GM21526 (cell line): ENCODE measurements around the gene EMID1.

Source experiments
- ATAC-seq: cut with Tn5 transposase; IDR thresholded peaks from one replicate; pipeline ENCODE4 v1.9.1; 2021; ENCODE audit warnings: moderate library complexity; ENCODE audit not compliant: unreplicated experiment, low FRiP score

The EMID1 gene

DNA sequence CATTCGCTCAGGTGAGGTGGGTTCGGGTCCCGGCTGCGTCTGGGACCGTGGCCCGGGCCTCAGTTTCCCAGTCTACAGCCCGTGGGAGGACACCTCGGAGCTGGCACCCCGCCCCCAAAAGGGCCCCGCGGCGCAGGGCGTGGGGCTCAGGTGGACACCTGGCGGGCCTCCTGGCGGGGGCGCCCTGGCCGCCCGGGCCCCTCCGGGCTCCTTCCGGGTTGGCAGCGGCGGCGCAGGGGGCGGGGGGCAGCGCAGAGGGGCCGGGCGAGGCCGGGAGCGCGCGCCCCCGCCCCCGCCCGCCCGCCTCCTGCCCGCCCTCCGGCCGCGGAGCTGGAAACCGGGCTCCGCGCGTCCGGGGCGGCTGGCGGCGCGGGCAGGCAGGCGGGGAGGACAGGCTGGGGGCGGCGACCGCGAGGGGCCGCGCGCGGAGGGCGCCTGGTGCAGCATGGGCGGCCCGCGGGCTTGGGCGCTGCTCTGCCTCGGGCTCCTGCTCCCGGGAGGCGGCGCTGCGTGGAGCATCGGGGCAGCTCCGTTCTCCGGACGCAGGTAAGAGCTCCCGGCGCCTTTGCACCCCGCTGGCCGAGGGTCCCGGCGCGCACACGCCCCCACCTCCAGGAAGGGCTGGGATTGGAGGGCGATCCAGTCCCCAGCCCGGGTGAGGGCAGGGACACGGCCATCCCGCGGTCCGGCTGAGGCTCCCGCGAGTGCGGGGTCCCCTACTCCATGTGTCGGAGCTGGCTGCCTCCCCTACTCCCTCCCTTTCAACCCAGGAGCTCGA is at the start of gene EMID1:
TSS of gene EMID1 (plus strand) at position 303 of the 778 bp plus-strand sequence. CDS start at position 446, 143 bp downstream.
- ATAC-seq: no peak

DNA sequence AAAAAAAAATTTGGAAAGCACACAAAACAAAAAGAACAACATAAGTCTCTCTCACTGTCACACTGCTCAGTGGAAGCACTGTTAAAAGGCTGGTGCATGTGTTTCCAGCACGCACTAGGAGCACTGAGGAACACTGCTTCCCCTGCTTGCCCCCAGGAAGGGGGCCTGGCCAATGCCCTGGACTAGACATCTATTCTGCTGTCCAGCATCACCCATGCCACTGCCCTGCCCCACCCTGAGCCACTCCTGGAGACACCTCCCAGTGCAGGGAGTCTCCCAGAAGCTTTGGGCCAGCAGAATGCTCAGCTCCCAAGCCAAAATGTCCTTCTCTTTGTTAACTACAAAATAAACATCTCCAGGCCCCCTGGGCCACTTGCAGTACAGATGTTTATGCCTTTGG is 49.7 kb upstream of the EMID1 start:
- no peak for ATAC-seq

DNA sequence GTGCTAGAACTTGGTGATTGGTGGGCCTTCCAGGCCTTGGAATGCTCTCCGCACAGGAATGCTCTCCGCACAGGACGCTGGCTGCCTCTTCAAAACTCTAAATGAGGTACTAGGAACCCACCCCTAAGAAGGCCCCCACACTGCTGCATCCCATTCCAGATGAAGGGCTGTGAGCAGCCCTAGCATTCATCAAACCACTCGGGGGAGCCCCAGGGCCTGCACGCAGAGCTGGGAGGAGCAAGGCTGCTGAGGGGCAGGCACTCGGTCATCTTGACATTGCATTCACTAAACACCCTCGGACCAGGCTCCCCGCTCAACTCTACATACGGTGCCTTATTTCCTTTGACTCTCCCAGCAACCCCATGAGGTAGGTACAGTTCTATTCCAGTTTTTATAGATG is 49.2 kb upstream of the EMID1 start:
- ATAC-seq: no peak

DNA sequence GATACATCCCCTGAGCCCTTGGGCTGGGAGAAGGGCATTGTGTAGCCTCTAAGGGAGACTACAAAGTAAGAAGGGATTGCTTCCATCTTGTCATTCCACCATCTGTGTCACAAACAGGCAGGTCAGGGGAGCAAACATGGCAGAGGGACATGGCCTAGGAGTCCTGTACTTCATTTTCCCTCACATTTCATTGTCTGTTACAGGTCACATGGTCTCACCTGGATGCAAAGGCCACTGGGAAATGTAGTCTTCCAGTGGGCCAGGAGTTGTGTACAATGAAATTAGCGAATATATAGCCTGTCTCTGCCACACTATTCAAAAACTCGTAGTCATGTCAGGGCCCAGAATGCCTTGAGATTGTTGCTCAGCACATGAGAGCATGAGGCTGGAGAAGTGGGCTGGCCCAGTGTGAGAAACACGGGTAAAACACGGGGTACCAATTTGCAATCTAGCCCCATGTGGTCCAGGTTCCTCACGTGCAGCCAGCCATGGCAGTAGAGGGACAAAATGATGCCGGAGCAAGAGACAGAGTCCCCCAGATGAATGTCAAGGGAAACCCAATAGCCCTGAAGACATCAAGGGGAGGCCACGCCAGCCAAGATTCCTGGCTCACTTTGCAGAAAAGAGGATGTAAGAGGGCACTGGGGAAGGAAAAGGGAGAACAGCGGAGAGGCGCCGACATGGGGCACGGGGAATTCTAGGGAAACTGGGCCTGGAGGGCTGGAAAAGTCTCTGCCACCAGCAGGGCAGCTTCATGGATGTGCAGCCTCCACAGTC is 47.7 kb upstream of the EMID1 start:
- ATAC-seq: no peak

DNA sequence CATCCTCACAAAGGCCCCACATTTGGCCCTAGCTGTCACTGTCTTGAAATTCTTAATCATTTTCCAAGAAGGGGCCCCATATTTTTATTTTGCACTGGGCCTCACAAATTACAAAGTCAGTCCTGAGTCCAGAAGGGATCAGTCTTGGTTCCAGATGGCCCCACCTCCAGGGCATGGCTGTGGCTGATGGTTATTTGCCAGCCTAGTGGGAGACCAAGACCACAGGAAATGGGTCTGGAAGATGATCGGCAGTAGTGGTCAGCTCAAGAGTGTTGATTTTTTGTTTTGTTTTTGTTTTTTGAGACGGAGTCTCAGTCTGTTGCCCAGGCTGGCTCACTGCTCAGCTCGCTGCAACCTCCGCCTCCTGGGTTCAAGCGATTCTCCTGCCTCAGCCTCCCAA is 47.1 kb upstream of the EMID1 start:
- no peak for ATAC-seq

DNA sequence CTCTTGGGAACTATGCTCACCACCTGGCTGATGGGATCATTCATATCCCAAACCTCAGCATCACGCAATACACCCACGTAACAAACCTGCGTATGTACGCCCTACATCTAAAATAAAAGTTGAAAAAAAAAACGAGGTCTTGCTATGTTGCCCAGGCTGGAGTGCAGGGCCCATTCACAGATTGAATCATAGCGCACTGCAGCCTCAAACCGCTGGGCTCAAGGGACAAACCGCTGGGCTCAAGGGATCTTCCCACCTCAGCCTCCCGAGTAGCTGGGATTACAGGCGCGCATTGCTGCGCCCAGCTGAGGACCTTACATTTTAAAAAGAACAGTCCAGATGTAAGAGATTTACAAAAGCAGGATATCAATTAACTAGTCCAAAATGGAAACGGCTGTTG is 41.9 kb upstream of the EMID1 start:
- no peak for ATAC-seq

DNA sequence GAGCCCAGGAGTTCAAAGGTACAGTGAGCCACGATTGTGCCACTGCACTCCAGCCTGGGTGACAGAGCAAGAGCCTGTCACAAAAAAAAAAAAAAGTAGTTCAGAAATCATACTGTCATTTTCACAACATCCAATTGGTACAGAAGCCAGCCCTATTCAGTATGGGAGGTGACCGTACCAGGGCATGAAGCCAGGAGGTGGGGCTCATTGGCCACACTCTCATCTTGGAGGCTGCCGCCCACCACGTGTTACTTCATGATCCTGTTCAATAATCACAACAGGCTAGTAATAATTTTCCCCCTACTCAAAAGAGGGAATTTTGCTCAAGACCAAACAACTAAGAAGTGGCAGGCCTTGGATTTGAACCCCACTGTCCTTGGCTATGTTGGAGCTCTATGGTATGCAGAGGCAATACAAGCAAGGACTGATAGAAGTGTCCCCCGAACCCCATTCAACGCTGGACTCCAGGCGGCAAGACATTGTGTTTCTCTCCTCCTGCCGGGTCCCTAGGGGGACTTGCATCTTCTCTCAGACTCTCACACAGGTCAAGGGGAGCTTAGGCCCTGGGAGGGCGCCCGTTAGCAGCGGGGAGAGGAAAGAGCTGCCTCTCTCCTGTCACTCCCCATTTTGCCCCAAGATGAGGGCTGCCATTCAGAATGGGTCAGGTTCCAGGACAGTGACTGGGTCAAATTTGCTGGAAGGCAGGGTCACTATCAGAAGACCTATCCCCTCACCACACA is 40.2 kb upstream of the EMID1 start:
- no peak for ATAC-seq

DNA sequence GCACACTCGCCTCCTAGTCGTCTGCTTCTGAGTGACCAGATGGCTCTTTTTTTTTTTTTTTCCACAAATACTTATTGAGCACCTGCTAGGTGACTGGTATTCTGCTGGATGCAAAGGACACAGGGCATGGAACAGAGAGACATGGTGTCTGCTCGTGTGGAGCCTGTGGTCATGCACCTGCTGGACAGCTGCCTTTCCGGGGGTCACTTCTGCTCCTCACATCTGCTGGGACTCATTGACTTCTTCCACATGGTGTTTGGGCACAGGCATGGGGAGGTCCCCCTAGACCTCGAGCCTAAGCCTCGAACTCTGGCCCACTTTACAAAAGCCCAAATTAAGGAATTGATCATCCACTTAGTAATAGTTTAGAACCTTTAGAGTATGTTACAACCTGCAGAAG is 39.5 kb upstream of the EMID1 start:
- no peak for ATAC-seq

DNA sequence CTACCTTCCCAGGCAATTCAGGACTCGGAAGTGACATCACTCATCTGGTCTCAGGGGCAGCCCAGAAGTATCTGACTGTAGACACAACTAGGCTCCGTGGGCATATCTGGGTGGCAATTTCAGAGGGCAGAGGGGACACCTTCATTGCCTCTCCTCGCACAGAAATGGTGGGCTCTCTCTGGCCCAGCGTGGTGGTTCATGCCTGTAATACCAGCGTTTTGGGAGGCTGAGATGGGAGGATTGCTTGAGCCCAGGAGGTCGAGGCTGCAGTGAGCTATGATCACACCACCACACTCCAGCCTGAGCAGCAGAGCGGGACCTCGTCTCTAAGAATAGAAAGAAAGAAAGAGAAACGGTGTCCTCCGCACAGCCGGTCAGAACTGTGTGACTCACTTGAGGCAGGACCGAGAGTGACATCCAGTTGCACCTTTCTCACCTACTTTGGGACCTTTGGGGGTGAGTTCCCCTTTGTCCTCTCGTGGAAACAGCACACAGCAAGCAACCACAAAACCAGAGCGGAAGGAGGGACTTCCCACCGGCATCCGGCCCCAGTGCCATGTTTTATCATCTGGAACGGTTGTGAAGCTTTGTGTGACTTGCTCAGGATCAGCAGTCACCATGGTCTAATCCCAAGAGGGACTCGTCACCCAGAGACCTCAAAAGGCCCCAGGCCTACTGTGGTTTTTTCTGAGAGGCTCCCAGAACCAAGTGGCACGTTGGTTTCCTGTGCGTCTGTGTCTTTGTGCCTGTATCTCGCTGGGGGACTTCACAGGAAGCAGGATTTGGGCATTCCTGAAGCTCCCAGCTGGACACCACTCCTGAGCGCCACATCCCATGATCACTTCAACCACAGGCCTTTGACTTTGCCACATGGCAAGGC is 38.4 kb upstream of the EMID1 start:
- peak; percentile 88 for ATAC-seq

DNA sequence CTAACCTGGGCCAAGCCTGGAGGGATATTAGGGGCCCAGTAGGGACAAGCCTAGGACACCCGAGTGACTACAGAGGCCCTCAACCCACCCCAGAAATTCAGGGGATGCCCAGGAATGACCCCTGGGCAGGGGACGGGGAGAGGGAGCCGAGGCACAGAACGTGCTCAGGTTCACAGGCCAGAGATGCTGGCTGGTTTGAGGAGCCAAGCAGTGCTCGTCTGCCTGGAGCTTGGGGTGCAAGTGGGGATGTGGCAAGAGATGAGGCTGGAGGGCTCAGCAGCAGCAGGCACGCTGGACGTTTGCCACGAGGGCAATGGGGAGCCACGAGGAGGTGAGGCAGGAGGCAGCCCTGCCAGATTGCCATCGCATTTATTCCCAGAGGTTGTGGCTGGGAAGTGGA is 34.0 kb upstream of the EMID1 start:
- no peak for ATAC-seq

DNA sequence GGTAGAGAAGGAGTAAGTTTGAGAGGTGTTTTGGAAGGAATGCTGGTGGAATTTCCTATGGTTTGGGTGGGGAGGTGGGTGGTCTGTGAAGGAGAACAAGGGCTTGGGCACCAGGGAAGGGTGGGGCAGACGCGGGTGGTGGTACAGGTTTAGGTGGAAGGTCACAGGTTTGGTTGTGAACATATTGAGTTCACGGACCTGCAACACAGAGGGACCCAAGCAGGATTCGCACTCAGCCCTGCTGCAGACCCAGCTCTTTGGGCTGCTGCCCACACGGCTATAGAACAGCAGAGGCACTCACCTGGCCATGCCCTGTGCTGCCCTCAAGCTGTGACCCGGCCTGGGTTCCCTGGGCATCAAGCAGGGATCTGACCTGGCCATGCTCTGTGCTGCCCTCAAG is 33.5 kb upstream of the EMID1 start:
- no peak for ATAC-seq

DNA sequence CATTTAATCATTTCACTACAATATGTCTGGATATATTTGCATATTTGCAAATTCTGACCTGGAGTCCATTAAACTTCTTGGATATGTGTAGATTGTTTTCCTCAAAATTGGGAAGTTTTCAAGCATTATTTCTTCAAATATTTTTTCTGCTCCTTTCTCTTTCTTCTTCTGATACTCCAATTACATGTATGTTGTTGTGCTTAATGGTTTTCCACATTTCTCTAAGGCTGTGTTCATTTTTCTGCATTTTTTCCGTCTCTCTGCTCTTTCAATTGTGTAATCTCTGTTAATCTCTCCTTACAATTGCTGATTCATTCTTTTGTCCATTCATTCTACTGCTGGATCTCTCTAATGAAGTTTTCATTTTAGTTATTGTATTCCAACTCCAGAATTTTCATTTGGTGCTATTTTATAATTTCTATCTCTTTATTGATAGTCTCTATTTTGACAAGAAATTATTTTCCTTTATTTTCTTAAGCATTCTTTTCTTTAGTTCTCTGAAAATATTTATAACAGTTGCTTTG is 30.3 kb upstream of the EMID1 start:
- ATAC-seq: no peak

DNA sequence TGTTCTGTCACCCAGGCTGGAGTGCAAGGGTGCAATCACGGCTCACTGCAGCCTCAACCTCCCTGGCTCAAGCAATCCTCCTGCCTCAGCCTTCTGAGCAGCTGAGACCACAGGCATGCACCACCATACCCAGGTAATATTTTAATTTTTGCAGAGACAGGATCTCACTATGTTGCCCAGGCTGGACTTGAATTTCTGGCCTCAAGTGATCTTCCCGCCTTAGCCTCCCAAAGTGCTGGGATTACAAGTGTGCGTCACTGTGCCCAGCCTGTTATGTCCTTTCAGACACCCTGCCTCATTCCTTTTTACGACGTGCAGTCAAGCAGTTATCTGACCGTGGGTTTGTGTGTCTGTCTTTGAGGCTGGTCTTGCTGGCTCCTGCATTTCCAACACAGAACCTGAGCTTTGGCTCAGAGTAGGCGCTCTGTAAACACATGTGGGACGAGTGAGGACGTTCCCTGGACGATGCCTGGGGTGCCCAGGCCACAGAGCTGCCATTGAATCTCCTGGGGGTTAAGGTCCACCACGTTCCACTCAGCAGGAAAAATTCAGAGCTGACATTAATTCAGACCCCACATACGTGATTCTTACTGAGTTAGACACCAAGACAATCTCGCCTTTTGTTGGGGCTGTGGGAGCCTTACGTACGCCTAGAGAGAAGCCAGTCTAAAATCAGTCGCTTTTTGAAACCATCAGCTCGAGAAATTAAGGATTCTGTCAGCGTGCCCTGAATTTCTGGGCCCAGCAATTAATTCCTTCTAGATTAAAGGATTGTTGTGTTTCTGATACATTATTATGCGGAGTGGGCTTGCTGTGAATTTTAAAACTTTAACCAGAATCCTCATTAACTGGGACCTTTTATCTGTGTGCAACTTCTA is 21.5 kb upstream of the EMID1 start:
- ATAC-seq: no peak

DNA sequence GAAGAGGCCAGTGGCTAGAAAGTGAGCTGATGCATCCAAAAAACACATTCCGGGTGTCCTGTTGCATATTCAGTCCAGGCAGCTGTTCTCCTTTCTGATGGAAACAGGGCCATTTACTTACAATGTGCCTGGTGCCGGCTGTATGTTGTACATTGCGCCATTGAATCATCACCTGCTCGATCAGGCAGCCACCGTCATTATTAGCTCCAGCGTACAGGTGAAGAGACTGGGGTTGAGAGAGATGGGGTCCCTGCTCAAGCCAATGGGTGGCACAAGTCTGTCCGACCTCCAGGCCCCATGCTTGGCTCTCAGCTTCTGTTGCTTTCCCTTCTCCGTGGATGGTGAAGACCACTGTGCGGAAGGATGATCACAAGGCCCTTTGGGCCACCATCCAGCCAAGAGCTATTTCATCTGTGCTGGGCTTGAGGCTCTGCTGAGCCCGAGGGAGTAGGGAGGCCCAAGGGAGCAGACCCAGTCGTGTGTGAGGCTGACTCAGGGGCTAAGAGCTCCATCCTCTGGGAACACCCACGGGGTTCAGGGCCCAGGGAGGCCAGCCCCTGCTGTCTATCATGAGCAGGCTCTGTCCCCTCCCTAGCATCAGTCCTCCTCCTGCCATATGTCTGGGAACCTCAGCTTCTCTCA is 20.7 kb upstream of the EMID1 start:
- ATAC-seq: no peak

DNA sequence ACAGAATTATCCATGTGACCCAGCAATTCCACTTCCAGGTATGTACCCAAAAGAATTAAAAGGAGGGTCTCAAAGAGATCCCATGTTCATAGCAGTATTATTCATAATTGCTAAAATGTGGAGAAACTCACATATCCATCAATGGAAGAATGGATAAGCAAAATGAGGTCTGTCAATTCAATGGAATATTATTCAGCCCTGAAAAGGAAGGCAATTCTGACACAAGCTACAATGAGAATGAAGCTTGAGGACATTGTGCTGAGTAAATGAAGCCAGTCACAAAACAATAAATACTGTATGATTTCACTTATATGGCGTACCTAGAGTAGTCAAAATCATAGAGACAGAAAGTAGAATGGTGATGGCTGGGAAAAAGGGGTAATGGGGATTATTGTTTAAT is 19.4 kb upstream of the EMID1 start:
- no peak for ATAC-seq

DNA sequence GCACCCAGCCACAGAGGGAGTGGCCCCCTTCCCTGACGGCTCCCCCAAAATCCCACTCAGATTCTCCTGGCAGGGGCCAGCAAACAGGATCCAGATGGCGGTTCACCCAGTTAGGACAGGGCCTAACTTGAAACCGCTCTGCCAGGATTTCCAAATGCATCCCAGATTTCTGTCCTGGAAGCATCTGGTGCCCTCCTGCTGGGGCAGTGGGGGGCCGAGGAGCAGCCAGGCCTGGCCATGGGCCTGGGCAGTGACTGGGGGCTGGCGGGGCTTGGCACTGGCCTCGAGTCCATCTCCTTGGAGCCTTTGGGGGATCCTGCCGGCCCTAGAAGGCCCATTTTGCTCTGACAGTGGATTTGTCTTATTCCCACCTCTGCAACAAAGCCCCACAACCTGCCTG is 17.9 kb upstream of the EMID1 start:
- ATAC-seq: no peak

DNA sequence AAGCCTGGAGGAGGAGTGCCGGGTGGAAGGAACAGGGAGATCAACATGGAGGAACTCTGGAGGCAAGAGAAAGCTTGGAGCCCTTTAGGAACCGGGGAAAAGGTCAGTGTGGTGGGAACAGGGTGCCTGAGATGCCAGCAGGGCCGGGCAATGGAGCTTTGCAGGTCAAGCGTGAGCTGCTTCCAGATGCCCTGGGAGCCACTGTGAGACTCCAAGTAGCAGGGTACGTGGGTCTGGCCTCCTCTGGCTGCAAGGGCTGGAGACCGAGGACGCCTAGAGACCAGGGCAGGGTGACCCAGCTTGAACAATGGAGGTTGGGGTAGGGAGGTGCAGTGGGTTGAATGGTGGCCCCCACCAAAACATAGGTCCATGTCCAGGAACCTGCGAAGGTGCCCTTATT is 15.6 kb upstream of the EMID1 start:
- no peak for ATAC-seq

DNA sequence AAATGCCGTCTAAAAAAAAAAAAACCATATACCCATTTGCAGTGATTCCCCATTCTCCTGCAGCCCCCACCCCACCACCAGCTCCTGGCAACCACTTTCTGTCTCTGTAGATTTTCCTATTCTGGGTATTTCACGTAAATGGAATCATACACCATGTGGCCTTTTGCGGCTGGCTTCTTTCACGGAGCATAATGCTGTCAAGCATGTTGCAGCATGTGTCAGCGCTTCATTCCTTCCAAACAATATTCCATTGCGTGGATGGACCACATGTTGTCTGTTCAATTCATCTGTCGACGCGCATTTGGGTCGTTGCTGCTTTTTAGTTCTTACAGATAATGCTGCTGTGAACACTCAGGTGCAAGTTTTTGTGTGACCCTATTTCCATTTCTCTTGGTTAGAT is 14.8 kb upstream of the EMID1 start:
- ATAC-seq: no peak

DNA sequence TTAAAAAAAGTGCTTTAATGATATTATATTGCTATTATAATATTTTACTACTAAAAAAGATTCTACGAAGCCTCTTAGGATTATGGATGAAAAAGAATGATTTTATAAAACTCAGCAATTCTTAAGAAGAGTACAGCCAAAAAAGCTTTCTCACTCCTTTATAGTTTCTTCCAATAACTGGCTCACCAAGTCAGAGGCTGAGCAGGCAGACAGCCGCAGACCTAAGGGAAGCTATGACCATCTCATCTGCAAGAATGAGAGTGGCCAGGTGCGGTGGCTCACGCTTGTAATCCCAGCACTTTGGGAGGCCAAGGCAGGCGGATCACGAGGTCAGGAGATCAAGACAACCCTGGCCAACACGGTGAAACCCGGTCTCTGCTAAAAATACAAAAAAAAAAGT is 12.7 kb upstream of the EMID1 start:
- no peak for ATAC-seq
